T-helper 9 cell (primary cell): ENCODE measurements around the gene MAP7D3.
"Not testable (repeated sequence)": the region's sequence is repeated elsewhere in the genome, so short reads cannot be mapped to it uniquely, and the experiment has no call there.

ENCODE experiments used
- DNase-seq: peaks from one replicate; pipeline ENCODE4 v3.0.0-alpha.2; 2020
- total RNA-seq, 2 donors: gene quantifications; one replicate each; lab custom pipeline; 2026; lab: John Stamatoyannopoulos, UW

MAP7D3 gene
- 17.9 to 36.0 reads per million in 2 donors for total RNA-seq

DNA sequence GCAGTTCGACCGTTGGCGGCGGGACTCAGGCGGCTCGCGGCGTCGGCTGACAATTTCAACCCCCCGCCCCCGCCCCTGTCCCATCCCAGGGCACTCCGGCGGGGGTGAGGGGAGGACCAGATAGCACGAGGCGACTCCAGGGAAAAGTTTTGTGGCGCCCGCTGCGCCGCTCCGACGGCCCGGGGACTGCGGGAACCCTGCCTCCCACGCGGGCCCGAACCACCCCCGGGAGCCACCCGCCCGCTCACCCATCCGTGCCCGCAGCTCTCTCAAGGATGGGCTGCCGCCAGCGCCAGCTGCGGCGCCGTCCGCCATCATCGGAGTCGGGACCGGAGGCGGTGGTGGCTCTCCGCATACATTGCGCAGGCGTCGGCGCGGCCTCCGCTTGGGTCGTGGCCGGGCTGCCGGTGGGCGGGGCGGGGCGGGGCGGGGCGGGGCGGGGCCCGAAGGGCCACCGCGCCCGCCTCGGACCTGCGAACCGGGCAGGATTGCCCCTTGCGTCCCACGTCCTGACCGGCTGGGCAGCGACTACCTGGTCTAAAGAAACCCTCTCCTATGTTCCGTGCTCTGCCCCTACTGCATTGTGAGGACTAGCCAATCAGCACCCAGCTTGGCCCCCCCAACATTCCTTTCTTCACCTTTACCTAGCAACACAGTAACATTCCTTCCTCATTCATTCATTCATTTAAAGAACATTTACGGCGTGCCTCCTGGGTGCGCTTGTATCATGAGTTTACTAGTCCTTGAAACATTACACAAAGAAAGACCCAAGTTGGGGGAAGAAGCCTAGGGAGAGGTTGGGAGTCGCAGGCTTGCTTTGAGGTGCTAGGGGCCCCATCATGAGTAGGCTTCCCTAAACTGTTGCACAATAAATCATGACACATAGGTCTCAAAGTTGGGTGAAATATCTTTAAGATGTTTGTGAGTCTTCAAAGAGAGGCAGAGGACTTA, at the start of gene MAP7D3:
Gene MAP7D3, minus strand, starts transcription at position 360 of the 951 bp plus-strand sequence. Its CDS starts 42 bp downstream, at position 318.
- peak; percentile 55 for DNase-seq

- DNase-seq, result not testable (repeated sequence)
Observed at GRCh38 chrX:136300721-136301120, 49.5 kb upstream of the MAP7D3 start, which contains the start of gene ADGRG4. Gene ADGRG4, plus strand, starts transcription at chrX:136300963. Its CDS starts 7,815 bp downstream, at chrX:136308778.

- DNase-seq, result no peak
Observed at GRCh38 chrX:136295380-136295779, 44.2 kb upstream of the MAP7D3 start.

GRCh38 chrX:136292656-136293055, 41.5 kb upstream of the MAP7D3 start:
- no peak for DNase-seq

DNA sequence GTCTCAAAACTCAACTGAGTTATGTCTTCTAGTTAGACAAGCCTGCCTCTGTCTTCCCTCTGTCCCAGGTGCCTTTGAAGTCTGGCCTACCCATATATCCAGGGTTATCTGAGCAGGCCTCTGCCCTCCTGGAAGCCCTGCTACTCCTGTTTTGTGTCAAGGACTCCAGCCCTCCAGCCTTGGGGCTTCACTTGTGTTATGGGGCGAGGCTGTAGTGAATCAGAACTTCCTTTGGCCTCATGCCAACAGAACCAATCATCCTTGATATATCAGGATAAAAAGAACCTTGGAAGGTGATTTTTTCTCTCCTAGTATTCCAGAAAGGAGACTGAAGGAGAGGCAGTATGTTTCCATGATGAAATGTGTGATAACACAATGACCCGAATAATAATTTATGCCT, 40.6 kb upstream of the MAP7D3 start:
- DNase-seq, result no peak

DNA sequence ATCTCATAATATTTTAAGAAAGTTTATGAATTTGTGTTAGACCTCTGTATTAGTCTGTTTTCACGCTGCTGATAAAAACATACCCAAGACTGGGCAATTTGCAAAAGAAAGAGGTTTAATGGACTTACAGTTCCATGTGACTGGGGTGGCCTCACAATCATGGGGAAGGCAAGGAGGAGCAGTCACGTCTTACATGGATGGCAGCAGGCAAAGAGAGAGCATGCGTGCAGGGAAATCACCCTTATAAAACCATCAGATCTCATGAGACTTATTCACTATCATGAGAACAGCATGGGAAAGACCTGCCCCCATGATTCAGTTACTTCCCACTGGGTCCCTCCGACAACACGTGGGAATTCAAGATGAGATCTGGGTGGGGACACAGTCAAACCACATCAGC, 35.2 kb upstream of the MAP7D3 start:
- DNase-seq, result not testable (repeated sequence)

- no peak for DNase-seq
Observed at GRCh38 chrX:136275553-136275952, 24.4 kb upstream of the MAP7D3 start.

DNA sequence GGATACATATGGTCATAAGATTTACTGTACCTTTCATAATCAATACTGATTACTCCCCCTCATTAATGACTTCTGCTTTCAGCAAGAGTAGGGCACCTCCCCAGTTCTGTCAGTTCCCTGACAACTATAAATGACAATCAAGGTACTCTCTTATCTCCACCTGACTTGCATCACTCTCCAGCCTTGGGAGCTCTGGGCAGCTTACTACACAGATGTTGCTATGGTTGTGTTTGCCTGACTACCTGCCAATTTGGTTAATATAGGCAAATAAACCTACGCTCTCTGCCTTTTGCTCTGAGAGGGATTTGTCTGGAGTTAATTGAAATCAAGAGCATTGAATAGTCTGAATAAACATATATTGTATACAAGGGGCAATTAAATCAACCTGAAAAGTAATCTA, 22.8 kb upstream of the MAP7D3 start:
- DNase-seq, result no peak

DNA sequence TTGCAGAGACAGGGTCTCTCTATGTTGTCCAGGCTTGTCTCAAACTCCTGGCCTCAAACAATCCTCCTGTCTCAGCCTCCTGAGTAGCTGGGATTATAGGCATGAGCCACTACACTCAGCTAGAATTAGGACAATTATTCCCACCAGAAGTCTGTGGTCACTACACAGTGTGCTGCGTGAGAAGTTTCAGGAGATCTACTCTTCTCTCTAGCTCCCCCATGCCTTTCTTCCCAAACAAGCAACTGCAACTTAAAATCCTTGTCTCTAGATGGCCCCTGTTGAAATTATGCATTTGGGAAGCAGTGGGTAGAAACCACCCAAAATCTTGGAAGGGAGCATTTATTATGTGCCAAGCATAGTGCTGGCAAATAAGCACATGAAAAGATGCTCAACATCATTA, 21.1 kb upstream of the MAP7D3 start:
- no peak for DNase-seq

DNA sequence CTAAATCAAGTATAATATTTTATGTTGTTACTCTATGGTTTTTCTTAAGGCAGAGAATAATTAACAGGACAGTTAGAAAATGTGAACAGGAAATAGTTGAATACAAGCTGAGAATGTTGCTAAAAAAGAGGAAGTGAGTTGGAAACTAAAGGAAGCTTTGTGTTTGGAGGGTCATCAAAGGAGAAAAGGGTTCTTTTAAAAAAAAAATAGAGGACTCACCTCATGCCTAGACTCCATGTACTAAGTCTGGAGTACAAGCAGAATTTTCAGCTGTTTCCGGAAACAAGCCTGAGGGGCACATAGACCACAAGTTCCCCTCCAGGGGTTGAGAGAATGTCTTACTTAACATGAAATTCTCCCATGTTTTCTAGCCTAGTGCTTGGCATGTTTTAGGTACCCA, 20.1 kb upstream of the MAP7D3 start:
- DNase-seq, result no peak

GRCh38 chrX:136269921-136270320, 18.7 kb upstream of the MAP7D3 start:
- DNase-seq, result no peak

DNA sequence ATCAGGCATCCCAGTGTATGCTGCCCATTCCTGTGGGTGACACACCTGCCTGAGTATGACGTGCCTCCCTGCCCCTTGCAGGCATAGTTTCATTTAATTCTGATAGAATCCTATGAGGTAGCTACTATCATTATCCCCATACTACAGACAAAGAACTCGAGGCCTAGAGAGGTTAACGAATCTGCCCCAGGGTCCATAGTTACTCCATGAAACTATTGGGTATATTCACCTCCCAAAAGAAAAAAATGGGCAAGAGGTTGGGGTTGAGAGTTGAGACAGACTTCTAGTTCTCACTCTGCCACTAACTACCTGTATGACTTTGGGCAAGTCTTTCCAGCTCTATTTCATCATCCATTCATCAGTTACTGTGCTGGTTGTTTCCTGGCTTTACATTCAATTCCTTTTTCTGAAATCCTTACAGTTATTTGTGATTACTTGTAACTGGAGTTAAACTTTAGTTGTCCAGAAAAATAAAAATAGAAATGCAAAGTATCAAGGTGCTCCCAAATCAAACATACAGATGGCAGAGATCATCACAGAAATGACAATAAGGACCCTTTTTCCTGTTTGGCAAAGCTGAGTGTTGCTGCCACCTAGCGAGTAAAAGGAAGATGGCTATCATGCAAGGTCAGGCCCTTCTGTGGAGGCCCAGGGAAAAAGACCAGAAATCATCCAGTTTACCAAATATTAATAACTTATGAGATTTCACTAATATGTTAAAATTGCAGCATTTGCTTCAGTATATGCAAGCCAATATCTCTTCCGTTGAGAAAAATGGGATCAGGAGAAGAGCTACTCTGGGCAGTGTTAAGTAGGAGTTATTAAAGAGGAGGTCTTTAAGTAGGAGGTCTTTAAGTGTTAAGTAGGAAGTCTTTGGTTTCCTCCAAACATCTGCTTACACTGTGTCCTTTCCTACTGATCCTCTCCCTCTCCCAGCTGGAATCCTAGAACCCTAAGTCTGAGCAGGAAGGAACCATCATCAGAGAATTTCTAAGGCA, 17.1 kb upstream of the MAP7D3 start:
- peak; percentile 10 for DNase-seq

- DNase-seq, result no peak
Observed at GRCh38 chrX:136266828-136267227, 15.6 kb upstream of the MAP7D3 start.

DNA sequence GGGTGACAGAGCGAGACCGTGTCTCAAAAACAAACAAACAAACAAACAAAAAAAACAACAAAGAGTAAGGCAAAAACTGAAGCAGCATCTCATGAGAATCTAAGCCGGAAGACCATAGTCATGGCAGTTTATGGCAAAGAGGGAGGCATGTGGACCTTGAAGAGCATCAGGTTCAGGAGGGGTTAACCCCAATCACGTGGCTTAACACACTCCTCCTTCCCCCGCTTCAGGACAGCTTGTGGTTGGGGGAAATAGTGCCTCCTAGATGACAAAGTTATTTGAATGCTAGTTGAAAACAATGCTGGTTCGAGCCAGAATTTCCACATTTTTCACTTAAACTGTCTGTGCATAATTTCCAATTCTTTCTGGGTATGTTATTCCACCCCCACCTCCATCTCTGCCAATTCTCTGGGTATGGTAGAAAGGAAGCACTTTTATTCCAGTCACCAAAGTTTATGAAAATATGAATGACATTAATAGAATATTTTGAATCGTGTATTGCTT, 11.7 kb upstream of the MAP7D3 start:
- no peak for DNase-seq

- DNase-seq, result no peak
Observed at GRCh38 chrX:136262243-136262642, 11.0 kb upstream of the MAP7D3 start.

DNA sequence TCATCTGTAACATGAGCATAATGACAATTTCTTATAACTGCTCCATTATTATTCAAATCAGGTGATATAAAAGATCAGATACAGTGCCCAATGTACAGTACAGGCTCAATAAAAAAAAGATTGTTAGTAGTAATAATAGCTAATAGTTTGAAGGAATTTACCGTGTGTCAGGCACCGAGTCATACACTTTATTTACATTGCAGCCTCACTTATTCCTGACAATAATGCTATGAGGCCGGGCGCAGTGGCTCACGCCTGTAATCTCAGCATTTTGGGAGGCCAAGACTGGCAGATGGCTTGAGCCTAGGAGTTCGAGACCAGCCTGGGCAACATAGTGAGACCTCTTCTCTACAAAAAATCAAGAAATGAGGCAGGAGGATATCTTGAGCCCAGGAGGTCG, 10.1 kb upstream of the MAP7D3 start:
- DNase-seq, result no peak

DNA sequence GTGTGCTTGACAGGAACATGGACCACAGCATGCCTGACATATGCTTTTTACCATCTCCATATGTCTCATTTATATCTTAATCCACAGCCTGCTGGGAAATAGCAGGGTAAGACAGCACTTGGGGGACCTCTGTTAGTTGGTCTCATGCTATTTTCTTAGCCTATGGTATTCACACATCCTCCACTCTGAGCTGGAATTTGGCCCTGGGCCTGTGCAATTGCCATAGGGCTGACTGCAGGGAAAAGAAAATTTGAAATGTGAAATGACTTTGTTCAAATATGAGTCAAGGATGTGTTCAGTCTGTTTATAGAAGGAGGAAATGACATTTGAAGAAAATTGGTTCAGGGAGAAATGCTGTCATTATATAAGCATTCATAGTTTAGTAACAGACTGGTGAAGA, 9.6 kb upstream of the MAP7D3 start:
- DNase-seq, result no peak

DNA sequence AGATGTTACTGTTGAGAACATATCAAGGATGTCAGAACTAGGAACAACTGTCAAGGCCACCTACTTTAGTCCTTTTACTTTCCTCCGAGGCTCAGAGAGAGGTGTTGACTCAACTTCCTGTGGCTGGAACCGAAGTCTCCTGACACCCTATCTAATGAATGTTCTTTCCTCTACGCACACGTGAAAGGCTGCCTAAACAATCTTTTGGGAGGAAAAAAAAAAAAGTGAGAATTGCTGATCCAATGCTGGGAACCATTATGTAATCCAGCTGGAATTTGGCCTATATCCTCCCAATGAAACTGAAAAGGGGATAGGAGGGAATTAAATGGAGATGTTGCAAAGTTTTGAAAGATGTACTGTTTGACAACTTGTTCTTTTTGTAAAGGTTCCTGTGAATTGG, 8.3 kb upstream of the MAP7D3 start:
- DNase-seq, result no peak

- no peak for DNase-seq
Observed at GRCh38 chrX:136258951-136259350, 7.8 kb upstream of the MAP7D3 start.

DNA sequence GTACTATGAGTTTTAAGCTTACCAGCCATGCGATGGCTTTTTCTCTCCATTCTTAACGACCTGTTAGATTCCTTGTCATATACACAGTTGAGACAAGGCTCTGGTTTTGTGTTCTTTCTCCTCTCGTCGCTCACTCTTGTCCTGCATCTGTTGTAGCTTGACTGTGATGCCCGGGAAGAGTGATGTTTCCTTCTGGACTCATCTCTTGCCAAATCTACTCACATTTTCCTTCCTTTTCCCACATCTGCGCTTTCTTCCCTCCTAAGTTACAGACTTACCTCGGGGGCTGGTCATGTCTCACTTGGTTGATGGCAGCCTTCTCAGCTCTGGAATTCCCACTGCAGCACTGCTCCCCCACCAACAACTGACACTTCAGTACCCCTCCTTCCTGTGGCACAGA, 4.8 kb upstream of the MAP7D3 start:
- DNase-seq, result no peak

DNA sequence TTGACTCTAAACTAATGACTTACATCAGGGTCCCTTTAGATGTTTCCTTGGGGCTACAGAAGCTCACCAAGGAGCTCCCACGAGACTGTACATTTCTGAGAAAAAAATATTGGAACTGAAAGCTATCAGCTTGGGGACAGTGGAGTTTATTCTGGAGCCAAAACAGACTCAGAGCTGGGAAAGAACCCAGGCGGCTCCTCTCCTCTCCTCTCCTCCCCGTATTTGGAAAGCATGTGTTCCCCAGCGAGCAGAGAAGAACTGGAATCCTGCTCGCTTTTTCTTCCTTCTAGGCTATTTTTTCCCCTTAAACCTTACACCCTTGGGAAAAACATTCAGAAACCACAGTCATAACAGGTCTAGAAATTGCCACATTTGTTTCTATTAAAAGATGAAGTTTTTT, 4.3 kb upstream of the MAP7D3 start:
- no peak for DNase-seq

DNA sequence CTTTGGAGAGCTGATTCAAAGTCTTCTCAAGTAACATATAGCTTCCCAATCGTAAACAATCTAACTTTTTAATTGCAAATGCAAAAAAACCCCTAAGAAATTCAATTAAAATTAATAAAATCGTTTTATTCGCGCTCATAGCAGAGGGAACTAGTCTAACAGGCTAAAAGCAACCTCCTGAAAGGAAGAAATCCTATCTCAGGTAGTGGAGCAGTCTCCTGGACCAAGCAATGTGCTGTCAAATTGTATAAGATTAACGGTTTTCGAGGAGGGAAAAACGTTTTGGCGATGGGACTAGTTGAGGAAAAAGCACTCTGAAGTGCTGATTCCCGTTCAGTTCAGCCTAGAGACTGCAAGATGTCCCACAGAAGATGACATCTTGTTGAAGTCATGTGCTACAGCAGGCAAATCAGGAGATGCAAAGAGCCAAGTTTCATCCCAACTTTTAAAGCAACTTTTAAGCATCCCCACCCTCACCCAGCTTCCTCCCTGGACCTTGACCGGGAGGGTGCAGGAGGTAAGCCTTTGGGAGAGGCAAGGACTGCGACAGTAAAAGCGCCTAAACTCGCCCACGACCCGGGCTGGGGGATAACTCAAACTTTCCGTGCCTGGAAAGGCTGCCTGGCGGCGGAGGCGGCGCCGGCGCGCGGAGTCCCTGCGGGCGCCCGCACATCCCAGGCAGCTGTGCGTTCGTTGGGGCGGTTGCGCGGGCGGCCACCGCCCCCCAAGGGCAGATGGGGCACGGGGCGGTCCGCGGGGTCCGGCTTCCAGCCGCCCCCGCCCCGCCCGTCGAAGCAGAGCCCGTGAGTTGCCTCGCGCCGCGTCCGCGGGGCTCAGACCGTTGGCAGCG, 784 bp downstream of the MAP7D3 start:
- peak; percentile 2 for DNase-seq
